H1 (cell line): ENCODE data around the gene KNDC1.

Source experiments
- BRCA1 ChIP-seq: IDR thresholded peaks from 2 replicates; pipeline ENCODE4 v1.6.1; 2012; ENCODE audit warnings: low read depth, low read length, improper control_type of control experiment
- CEBPB ChIP-seq: IDR thresholded peaks from 2 replicates; pipeline ENCODE4 v1.6.1; 2012; ENCODE audit warnings: low read depth, low read length
- CREB1 ChIP-seq: IDR thresholded peaks from 2 replicates; pipeline ENCODE4 v1.6.1; 2012; ENCODE audit warnings: inconsistent platforms
- EGR1 ChIP-seq: IDR thresholded peaks from 2 replicates; pipeline ENCODE4 v1.6.1; 2011; ENCODE audit warnings: low read depth, low read length, borderline replicate concordance
- EP300 ChIP-seq, 2 experiments: IDR thresholded peaks; 1 replicate in 1 of 2; 2 replicates in 1 of 2; pipeline ENCODE4 v1.6.1; 2011 to 2012; ENCODE audit warnings: low read depth in 2 of 2, low read length in 2 of 2, mild to moderate bottlenecking in 2 of 2, borderline replicate concordance in 1 of 2, inconsistent platforms in 1 of 2, moderate library complexity in 1 of 2
- EZH2 ChIP-seq: fragments of 200-600 bp; sonication (generic); IDR thresholded peaks from 2 replicates; pipeline ENCODE4 v1.7.1; 2012; ENCODE audit warnings: low read depth, mild to moderate bottlenecking, moderate library complexity, low read length, inconsistent platforms; ENCODE audit not compliant: severe bottlenecking
- HDAC2 ChIP-seq, 2 experiments: fragments of 300-600 bp in 1 of 2; sonication (generic) in 1 of 2; IDR thresholded peaks; 2 replicates each; pipeline ENCODE4 v1.6.1; 2011 to 2012; ENCODE audit warnings: low read depth in 2 of 2, low read length in 2 of 2, mild to moderate bottlenecking in 2 of 2, moderate library complexity in 2 of 2, borderline replicate concordance in 1 of 2, inconsistent platforms in 1 of 2
- POLR2A ChIP-seq, 2 experiments: IDR thresholded peaks; 1 replicate in 1 of 2; 2 replicates in 1 of 2; pipeline ENCODE4 v1.6.1; 2011; ENCODE audit warnings: low read depth in 2 of 2, low read length in 2 of 2, mild to moderate bottlenecking in 2 of 2; ENCODE audit errors: control extremely low read depth in 1 of 2
- POLR2AphosphoS5 ChIP-seq: IDR thresholded peaks from 2 replicates; pipeline ENCODE4 v1.6.1; 2011; ENCODE audit warnings: low read depth, low read length
- RAD21 ChIP-seq, 2 experiments: IDR thresholded peaks in 1 of 2; conservative IDR thresholded peaks in 1 of 2; 2 replicates each; pipeline ENCODE4 v1.6.1; 2011; ENCODE audit warnings: low read depth in 2 of 2, low read length in 2 of 2, improper control_type of control experiment in 1 of 2, inconsistent platforms in 1 of 2, mild to moderate bottlenecking in 1 of 2, moderate library complexity in 1 of 2
- SP2 ChIP-seq: IDR thresholded peaks from 2 replicates; pipeline ENCODE4 v1.6.1; 2012; ENCODE audit warnings: mild to moderate bottlenecking, low read length, inconsistent platforms
- TF ChIP-seq, protein P1 (sequence below), 3 experiments: IDR thresholded peaks; 1 replicate in 2 of 3; 2 replicates in 1 of 3; pipeline versions ENCODE4 v1.5.1 to v1.6.1; 2011; ENCODE audit warnings: low read length in 3 of 3, mild to moderate bottlenecking in 3 of 3, inconsistent platforms in 2 of 3, low read depth in 1 of 3, moderate library complexity in 1 of 3; ENCODE audit not compliant: insufficient read depth in 1 of 3; ENCODE audit errors: control extremely low read depth in 1 of 3
- TF ChIP-seq, protein P2 (sequence below): IDR thresholded peaks from 2 replicates; pipeline ENCODE4 v1.6.1; 2011; ENCODE audit warnings: low read depth, mild to moderate bottlenecking, low read length; ENCODE audit not compliant: insufficient read depth

DNA sequence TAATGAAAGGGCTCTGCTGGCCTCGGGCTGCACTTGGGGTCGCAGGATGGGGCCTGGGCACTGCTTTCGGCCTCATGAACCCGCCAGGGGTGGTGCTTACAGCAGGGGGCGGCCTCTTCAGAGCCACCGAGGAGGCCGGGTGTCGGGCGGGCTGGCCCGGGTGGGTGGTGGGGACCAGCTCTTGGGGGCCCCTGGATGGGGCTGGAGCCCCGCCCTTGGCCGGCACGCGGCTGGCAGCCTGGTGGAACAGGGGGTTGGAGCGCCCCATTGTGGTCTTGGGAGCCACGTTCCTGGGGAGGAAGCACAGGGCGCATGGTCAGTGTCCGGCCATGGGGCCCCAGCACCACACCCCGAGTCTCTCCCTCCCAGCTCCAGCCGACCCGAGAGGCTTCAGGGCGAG is 107.8 kb downstream of the KNDC1 start:
- TF ChIP-seq CEBPB (no peak), POLR2AphosphoS5 (no peak), POLR2A (IDR thresholded peaks at IDR 0.05; ENCODE audit: control extremely low read depth in 1 of 2, low read depth in 2 of 2, low read length in 2 of 2) (no peak), CREB1 (no peak), EZH2 (no peak), HDAC2 (IDR thresholded peaks at IDR 0.05; ENCODE audit: borderline replicate concordance in 1 of 2, low read depth in 2 of 2, low read length in 2 of 2) (no peak), EP300 (IDR thresholded peaks at IDR 0.05; ENCODE audit: borderline replicate concordance in 1 of 2, low read depth in 2 of 2, low read length in 2 of 2) (no peak), BRCA1 (no peak), EGR1 (no peak), SP2 (no peak), RAD21 (IDR thresholded peaks at IDR 0.05 in 1 of 2, conservative IDR thresholded peaks at IDR 0.05 in 1 of 2; ENCODE audit: low read depth in 2 of 2, low read length in 2 of 2) (peak; percentile 35 to 60; a peak in 3 of 4 replicates)
- TF ChIP-seq, protein P1, sequence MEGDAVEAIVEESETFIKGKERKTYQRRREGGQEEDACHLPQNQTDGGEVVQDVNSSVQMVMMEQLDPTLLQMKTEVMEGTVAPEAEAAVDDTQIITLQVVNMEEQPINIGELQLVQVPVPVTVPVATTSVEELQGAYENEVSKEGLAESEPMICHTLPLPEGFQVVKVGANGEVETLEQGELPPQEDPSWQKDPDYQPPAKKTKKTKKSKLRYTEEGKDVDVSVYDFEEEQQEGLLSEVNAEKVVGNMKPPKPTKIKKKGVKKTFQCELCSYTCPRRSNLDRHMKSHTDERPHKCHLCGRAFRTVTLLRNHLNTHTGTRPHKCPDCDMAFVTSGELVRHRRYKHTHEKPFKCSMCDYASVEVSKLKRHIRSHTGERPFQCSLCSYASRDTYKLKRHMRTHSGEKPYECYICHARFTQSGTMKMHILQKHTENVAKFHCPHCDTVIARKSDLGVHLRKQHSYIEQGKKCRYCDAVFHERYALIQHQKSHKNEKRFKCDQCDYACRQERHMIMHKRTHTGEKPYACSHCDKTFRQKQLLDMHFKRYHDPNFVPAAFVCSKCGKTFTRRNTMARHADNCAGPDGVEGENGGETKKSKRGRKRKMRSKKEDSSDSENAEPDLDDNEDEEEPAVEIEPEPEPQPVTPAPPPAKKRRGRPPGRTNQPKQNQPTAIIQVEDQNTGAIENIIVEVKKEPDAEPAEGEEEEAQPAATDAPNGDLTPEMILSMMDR (IDR thresholded peaks at IDR 0.05; ENCODE audit: control extremely low read depth in 1 of 3, insufficient read depth in 1 of 3, low read depth in 1 of 3, low read length in 3 of 3): peak in 2 of 3 experiments; percentile 11 to 29; a peak in 3 of 4 replicates
- TF ChIP-seq, protein P2, sequence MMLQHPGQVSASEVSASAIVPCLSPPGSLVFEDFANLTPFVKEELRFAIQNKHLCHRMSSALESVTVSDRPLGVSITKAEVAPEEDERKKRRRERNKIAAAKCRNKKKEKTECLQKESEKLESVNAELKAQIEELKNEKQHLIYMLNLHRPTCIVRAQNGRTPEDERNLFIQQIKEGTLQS: no peak
